Activated CD4-positive, alpha-beta T cell treated with anti-CD3 and anti-CD28 coated beads, Interleukin-2, amount 50 U/mL, for 1 hour (primary cell): ENCODE measurements around the gene TBX10.
"Not testable (repeated sequence)": the region's sequence is repeated elsewhere in the genome, so short reads cannot be mapped to it uniquely, and the experiment has no call there.

Source experiments
- DNase-seq: peaks from one replicate; pipeline ENCODE4 v3.0.0-alpha.2; 2020

The TBX10 gene

DNA sequence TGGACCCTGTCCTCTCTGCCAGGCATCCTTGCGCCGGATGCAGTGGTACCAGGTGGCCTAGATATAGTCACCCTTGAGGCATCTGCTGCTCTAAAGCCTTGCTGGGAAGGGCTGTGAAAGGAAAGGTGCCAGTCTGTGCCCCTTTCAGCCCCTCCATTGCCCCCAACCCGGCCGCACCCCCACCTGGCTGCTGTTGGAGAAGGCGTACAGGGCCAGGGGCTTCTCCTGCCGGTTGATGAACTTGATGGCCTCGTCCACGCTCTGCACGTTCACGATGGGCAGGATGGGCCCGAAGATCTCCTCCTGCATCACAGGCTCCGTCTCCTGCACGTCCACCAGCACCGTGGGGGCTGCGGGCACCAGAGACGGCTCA lies 24.6 kb upstream of the TBX10 start:
- no peak for DNase-seq

DNA sequence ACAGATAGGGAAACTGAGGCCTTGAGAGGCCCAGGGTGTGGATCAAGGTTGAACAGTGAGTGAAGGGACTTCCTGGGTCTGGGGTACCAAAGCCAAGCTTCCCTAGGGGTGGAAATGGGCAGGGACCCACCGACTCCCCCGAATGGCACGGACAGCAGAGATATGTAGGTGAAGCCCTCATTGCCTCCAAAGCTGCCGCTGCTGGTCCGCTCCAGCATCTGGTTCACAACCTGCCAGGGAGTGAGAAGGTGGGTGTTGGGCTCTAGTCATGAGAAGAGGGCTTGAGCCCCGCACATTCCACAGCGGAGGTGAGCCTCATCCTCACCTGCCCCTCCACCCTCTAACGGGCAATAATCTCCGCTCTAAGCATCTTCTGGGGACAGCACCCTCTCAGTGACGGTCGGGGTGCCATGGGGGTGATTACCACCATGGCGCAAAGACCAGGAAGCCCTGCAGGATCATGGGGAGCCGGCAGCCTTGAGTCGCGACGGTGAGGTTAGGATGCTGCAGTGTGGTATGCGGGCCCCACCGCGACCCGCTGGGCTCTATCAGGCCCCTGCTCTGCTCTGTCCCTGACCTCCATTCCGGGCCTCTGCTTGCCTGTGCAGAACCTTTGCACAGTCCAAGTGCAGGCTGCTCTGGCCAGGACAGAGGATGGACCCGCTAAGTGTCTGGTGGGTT lies 24.1 kb upstream of the TBX10 start:
- DNase-seq, result no peak

DNA sequence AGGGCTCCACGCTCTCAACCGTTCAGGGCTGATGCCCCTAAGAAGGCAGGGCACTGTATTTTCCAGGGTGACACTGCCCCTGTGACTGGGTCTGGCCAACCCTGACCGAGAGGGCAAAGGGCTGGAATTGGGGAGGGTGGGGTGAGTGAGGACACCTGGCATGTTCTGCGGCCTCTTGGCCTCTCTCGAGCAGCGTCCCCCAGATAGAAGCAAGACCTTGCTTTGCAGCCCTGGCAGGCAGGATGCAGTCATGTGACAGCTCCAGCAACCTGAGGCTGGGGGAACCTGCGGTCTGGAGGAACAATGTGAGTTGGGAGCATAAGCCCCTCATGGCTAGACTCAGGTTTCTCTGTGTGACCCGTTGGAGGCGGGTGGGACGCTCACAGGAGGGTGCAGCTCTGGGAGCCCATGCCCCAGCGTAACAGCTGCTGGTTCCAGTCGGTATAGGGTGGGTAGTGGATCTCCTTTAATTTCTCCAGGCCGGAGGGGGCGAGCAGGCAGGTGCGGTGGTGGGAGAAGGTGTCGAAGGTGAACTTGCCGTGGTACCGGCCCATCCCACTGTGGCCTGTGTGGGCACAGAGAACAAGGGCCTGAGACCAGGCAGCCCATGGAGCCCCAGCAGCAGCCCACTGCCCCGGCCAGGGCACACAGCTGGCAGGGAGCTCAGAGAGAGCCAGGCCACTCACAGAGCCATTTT lies 23.4 kb upstream of the TBX10 start:
- no peak for DNase-seq

DNA sequence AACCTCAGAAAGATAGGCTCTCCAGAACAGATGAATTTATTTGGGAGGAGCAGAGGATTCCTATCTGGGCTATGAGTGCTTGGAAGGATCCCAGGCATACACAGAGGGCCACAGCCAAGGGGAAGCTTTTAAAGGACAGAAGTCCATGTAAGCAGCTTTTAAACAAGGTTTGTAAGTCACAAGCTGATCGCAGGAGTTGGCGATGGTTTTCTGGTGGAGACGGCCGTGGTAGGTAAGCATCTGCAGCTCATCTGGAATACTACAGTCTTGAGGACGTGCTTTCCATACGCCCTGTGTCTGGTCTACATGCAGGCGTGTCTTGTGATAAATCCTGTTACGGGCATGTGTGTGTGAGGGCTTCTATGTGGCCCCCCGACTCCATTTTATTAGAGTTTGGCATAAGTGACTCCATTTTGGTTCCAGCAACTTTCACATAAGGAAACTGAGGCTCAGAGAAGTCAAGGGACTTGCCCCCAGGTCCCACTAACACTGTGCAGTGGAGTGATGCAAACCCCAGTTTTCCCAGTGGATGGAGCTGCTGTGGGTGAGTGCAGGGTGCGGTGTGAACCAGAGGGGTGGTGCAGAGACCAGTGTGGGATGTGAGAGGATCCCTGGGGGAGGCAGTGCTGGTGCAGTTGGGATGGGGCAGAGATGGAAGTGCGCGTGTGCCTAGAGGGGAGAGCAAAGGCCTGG lies 22.7 kb upstream of the TBX10 start:
- no peak for DNase-seq

DNA sequence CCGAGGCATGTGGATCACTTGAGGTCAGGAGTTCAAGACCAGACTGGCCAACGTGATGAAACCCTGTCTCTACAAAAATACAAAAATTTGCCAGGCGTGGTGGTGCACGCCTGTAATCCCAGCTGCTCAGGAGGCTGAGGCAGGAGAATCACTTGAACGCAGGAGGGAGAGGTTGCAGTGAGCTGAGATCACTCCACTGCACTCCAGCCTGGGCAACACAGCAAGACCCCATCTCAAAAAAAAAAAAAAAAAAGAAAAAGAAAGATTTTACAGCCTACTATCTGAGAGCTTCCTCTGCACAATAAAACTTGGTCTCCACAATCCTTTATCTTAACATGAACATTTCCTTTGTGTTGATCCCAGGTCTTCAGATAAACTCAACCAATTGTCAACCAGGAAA lies 21.2 kb upstream of the TBX10 start:
- DNase-seq, result not testable (repeated sequence)

DNA sequence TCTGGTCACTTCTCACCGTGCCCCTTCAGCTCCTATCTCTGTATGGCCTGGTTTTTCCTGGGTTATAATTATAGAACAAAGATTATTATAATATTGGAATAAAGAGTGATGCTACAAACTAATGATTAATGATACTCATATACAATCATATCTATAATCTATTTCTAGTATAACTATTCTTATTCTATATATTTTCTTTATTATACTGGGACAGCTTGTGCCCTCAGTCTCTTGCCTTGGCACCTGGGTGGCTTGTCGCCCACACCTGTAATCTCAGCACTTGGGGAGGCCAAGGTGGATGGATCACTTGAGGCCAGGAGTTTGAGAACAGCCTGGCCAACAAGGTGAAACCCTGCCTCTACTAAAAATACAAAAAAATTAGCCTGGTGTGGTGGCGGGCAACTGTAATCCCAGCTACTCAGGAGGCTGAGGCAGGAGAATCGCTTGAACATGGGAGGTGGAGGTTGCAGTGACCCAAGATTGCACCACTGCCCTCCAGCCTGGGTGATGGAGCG lies 20.1 kb upstream of the TBX10 start:
- not testable (repeated sequence) for DNase-seq

DNA sequence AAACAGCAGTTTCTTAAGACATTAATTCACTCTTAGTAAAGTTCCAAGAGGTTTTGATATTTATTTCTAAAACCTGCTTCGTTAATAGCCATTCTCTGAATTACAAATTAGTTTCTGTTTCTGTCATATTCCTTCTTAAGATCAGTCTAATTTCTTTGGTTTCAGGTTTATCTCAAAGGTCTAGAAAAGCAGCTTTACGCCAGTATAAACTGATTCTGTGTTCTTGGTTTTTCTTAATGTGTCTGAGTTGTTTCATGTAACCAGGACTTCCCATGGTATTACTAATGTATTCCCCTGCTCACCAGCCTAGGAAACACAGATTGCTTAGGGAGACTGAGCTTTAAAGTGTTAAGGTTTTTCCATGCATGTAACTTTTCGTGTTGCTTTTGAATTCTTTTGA lies 17.7 kb upstream of the TBX10 start:
- DNase-seq, result no peak

DNA sequence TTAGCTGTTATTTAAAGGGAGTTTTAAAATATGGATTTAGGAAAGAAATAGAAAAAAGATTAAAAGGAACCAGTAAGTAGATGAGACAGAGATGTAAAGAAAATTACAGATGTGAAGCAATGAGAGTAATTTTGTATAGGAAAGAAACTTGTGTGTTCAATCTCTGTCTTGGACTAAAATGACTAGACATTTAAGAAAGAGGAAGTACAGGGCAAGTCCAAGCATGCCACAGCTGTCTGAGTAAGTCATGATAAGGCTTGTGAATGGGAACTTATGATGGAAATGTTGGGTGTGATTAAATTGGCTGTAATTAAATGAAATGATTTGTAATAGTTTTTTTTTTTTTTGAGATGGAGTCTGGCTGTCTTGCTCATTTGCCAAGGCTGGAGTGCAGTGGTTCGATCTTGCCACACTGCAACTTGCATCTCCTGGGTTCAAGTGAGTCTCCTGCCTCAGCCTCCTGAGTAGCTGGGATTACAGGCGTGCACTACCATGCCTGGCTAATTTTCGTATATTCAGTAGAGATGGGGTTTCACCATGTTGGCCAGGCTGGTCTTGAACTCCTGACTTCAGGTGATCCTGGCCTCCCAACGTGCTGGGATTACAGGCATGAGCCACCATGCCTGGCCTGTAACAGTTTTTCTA lies 16.8 kb upstream of the TBX10 start:
- DNase-seq, result no peak

DNA sequence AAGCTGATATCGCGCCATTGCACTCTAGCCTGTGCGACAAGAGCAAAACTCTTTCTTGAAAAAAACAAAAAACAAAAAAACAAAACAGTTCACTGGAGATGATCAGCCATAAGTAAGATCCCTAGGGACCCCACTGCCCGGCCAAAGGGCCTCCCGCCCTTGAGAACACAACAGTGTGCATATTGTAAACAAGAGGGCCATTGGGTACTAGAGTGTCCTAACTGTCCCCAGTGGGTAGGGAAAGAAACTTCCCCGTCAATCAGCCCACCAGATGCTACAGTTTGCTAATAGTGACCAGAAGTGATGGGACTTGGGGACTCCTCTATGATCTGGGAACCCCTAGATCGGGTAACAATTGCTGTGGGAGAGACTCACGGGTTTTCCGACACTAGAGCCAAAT lies 14.7 kb upstream of the TBX10 start:
- no peak for DNase-seq

DNA sequence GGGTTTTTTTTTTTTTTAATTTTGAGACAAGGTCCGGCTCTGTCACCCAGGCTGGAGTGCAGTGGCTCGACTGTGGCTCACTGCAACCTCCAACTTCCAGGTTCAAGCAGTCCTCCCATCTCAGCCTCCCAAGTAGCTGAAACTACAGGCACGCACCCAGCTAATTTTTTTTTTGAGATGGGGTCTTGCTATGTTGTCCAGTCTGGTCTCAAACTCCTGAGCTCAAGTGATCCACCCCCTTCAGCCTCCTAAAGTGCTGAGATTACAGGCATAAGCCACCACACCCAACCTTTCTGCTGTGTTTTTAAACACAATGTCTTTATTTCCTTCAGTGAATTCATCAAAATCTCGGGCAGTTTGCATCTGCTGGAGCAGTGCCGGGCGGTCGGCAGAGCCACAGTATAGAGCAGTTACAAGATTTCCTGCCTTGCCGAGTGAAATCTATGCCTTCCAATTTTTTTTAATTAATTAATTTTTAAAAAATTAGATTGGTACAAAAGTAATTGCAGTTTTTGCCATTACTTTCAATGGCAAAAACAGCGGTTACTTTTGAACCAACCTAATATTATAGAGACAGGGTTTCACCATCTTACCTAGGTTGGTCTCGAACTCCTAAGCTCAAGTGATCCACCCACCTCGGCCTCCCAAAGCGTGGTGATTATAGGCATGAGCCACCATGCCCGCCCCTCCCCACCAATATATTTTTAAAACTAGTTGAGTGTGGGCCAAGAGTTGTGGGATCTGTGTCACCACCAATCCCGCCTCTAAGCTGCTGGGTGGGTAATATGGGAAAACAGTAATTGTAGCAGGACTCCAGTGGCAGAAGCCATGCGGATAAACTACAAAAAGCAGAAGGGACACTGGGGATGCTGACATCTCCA lies 13.6 kb upstream of the TBX10 start:
- DNase-seq, result no peak

DNA sequence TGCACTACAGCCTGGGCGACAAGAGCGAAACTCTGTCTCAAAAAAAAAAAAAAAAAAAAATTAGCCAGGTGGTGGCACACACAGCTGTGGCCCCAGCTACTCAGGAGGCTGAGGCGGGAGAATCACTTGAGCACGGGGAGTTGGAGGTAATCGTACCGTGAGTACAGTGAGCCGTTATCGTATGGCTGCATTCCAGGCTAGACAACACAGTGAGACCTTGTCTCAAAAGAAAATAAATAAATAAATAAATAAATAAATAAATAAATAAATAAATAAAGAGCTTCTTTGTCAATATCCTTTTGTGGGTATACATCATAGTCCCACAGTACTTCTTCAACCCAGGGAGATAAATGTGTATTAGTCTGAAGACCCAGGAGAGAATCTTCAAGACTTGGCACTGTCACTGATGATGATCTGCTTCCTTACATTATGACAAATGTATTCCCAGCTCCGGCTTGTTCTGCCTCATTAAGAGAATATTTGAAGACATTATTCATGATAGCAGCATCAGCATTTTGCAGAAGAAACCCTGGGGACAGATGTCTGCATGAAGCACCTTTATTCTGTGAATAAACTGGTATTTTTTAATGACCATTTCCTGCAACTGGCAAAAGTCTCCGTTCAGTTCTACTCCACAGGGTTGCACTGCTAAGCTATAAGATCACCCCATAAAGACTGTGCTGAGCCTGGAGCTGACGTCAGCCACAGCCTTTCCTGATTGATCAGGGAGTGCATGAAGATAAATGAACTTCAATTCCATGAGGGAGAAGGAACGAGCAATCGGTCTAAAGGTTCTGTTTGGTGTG lies 12.6 kb upstream of the TBX10 start:
- DNase-seq, result no peak

DNA sequence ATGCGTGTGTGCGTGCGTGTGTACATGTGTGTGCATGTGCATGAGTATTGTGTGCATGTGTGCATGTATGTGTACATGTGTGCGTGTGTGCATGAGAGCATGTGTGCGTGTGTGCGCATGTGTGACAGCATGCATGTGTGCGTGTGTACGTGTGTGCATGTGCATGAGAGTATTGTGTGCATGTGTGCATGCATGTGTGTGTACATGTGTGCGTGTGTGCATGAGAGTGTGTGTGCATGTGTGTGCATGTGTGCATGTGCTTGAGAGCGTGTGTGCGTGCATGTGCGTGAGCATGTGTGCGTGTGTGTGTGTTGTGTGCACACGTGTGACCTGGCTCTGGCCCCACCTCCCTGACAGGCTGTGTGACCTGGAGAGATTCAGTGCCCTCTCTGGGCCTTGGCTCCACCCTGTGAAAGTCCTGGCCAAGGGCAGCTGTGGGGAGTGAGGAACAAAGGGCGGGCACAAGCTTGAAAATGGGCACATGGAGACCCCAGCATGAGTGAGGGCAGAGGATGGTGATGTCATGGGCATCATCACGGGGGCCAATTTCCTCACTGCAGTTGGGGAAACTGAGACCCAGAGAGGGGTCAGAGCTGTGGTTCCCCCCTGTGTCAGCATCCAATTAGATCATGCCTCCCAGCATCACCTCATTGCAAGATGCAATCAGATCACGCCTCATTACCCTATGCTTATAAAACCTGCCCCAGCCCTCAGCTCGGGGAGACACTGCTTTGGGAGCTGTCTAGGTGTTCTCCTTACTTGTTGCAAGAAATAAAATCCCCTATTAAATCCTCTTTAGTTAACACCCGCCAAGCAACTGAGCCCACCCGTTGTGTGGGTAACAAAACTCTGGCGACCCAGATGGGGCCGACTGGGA lies 10.3 kb upstream of the TBX10 start:
- no peak for DNase-seq

DNA sequence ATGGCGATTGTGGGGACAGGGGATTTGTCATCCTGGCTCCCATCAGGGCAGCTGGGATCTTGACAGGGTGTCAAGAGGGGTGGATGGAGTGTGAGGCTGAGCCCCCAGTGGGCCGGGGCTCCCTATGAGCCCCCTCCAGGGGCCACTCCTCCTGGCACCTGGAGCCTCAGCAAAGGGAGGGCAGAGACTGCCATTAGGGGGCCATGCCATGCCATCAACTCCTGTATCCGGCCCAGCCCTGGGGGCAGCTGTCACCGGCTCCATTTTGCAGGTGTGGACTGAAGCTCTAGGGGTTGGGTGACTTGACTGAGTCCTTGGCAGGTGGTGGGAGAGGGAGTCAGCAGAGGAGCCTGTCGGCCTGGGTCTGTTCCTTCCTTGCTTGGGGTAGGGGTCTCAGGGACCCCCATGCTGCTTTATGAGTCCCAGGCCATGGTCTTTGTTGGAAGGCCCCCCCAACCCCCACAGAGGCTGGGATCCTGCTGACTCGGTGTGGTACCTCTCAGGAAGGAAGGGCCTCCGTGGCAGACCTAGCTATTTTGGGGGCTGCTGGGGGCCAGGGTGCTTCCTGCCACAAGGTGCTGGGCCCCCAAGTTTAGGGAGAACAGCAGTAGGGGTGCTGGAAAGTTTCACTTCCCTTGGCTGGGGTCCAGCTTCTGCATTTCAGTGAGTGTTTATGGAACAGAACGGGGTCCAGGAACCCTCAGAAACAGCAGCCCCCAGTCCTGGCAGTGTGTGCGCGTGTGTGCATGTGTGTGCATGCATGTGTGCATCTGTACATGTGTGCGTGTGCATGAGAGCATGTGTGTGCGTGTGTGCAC lies 9.4 kb upstream of the TBX10 start:
- no peak for DNase-seq

DNA sequence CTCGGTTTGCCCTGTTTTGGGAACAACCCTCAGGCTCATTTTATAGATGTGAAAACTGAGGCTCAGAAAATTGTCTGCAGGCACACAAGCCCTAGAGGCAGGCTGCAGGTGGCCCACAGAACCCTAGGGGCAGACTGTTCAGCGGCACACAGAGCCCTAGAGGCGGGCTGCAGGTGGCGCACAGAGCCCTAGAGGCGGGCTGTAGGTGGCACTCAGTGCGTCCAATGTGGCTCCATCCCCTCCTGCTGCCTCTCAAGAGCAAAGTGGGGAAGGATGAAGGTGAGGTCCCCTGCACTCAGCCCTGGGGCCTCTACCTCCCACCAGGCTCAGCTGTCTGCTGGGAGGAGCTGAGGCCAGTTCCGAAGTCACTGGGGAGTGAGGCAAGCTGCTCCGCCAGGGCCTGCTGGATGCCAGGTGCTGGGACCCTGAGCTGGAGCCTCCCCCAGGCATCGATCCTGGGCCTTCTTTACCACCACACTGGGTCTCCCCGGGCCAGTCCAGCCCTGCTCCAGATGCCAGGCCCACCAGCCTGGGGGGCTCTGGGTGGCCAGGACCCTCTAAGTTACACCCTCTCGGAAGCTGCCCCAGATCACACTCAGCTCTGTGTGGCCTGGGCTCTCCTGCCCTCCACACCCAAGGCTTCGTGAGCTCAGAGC lies 8.7 kb upstream of the TBX10 start:
- peak; percentile 50 for DNase-seq

DNA sequence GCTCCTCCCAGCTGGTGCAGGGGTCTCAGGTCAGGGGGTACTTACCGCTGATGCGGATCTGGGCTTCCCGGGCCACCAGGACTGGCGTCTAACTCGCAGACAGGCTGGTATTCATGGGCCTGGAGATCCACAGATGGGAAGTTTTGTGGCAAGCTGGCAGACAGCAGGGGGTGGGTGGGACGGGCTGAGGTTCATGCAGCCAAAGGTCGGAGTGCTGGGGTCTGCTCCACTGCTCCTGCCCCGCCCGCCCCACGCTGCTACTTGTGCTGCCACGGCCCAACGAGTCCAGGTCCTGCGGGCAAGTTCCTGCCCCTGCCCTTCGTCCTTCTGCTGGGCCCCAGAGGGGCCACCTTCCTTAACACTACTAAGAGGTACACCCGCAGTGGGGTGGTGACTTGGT lies 7.9 kb upstream of the TBX10 start:
- DNase-seq, result no peak

DNA sequence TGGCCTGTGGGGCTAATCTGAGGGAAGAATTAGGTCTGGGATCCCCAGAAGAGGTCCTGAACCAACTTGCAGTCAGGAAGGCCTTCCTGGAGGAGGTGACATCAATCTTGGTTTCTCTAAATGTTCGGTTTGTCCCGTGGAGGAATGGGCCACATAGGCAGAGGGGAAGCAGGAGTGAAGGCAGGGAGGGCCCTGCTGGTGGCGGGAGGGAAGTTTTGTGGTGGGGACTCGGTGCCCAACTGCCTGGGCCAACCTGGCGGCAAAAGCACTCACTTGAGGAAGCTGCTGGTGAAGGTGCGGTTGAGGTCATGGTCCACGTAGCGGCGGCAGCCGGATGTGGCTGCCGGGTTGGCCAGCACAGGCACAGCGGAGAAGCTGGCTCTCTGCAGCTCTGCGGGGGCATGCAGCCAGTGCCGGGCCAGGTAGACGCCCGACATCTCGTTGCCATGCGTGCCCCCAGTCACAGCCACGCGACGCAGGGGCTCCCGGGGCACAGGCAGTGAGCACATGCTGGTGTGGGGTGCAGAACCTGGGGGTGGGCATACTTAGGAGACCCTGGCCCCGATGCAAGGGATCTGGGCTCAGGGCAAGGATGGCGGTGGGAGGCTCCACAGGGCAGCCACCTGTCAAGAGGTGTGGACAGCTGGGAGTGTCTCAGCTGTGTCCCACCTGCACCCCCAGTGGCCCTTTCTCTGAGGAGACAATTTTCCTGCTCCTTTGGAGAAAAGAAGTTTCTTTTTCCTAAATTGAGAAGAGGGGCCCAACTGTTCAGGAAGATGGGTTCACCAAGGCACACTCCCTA lies 7.2 kb upstream of the TBX10 start:
- peak; percentile 11 for DNase-seq

DNA sequence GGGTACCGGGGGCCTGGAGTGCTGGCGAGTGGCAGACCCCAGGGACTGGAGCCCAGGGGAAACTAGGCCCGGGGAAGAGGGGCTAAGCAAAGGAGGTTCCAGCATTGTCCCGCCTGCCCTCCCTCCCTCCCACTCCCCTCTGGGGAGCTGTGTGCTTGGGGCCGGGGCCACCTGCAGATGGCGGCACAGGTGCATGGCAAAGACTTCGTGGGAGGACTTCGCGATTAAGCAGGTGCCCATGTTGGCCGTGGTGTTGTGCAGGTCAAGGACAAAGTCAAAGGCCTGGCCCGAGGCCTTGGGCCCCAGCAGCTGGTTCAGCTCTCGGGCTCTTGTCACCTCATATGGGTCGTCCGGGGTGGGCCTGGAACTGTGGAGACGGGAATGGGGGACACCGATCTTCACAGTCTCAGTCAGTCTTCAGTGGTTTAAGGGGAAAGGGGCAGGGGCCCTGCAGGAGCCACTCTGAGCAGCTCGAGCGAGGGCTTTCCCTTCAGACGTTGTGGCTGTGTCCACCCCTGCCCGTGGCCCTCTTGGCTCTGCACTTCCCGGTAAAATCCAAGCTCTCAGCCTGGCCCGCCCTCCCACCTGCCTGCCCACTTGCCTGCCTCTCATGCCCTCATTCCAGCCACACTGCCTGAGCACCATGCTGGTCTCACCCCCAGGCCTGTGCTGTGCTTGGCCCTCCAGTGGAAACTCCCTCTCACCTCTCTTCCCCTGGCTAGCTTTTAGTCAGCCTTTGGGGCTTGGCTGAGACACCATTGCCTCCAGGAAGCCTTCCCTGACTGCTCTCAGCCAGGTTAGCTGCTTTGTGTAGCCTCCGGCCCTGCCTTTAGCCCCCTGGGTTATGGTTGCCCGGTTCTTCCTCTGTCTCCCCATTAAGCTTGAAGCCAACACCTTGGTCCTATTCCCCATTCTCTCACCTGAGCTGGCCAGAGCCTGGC lies 6.2 kb upstream of the TBX10 start:
- DNase-seq, result no peak
